PC-9 (cell line): ENCODE results near the gene RTL1. TPM values are rescaled to one million over a fixed set of nuclear protein-coding genes. Genes with fewer than 3 reads are reported as not detected.

ENCODE experiments used
- BruUV-seq: library from RNA; stranded (reverse); fragments of 400-500 nt; replicated peaks from 2 replicates; lab custom pipeline; 2021; lab: Mats Ljungman, UMichigan
- CTCF ChIA-PET: fragments of 300-600 bp; sonication (Branson Sonifier 250); formaldehyde crosslinking; loops from one replicate; lab custom pipeline; 2022; ENCODE audit warnings: antibody characterized with exemption; lab: Charles Lee
- POLR2A ChIA-PET: fragments of 300-600 bp; sonication (Branson Sonifier 250); formaldehyde crosslinking; loops from one replicate; lab custom pipeline; 2022; ENCODE audit warnings: antibody characterized with exemption; ENCODE audit not compliant: unreplicated experiment; lab: Charles Lee
- DNase-seq, 2 experiments: peaks; one replicate each; pipeline versions ENCODE4 v3.0.0 to v3.0.0-alpha.2; 2015 to 2022; ENCODE audit warnings: mixed read lengths in 1 of 2
- H2AFZ ChIP-seq: fragments of 200-600 bp; sonication (generic); 2 replicates; pipeline ENCODE4 v1.8.1; 2017; ENCODE audit warnings: antibody characterized with exemption
- H3F3A ChIP-seq: fragments of 200-600 bp; sonication (generic); 2 replicates; pipeline ENCODE4 v1.8.1; 2017; ENCODE audit warnings: antibody characterized with exemption, mild to moderate bottlenecking, low read depth; ENCODE audit not compliant: insufficient read depth
- H3K27ac ChIP-seq: fragments of 200-600 bp; sonication (generic); 2 replicates; pipeline ENCODE4 v1.6.1; 2016; ENCODE audit warnings: mixed run types
- H3K27me3 ChIP-seq: fragments of 200-600 bp; sonication (generic); 2 replicates; pipeline ENCODE4 v1.6.1; 2016; ENCODE audit warnings: low read depth, mixed run types; ENCODE audit not compliant: insufficient read depth
- H3K36me3 ChIP-seq: fragments of 200-600 bp; sonication (generic); 2 replicates; pipeline ENCODE4 v1.6.1; 2016; ENCODE audit warnings: low read depth, mixed run types
- H3K4me1 ChIP-seq: fragments of 200-600 bp; sonication (generic); replicated peaks from 2 replicates; pipeline ENCODE4 v1.6.1; 2016; ENCODE audit warnings: mixed run types; ENCODE audit not compliant: insufficient read depth
- H3K4me2 ChIP-seq: fragments of 200-600 bp; sonication (generic); 2 replicates; pipeline ENCODE4 v1.6.1; 2017; ENCODE audit warnings: mixed run types
- H3K4me3 ChIP-seq: fragments of 200-600 bp; sonication (generic); 2 replicates; pipeline ENCODE4 v1.6.1; 2016; ENCODE audit warnings: mixed run types
- H3K79me2 ChIP-seq: fragments of 200-600 bp; sonication (generic); 2 replicates; pipeline ENCODE4 v1.6.1; 2017; ENCODE audit warnings: low read depth, mixed run types
- H3K9me2 ChIP-seq: fragments of 200-600 bp; sonication (generic); 2 replicates; pipeline ENCODE4 v1.8.1; 2017; ENCODE audit warnings: mild to moderate bottlenecking; ENCODE audit not compliant: insufficient read depth
- H3K9me3 ChIP-seq: fragments of 200-600 bp; sonication (generic); 2 replicates; pipeline ENCODE4 v1.8.1; 2016; ENCODE audit warnings: low read depth; ENCODE audit not compliant: insufficient read depth
- H4K20me1 ChIP-seq: fragments of 200-600 bp; sonication (generic); 2 replicates; pipeline ENCODE4 v1.8.1; 2017; ENCODE audit not compliant: insufficient read depth
- EZH2 ChIP-seq: fragments of 200-600 bp; sonication (generic); IDR thresholded peaks from 2 replicates; pipeline ENCODE4 v1.8.0; 2017; ENCODE audit warnings: antibody characterized with exemption, low read depth
- intact Hi-C: fragments of 100-400 bp; cut with micrococcal nuclease; formaldehyde crosslinking; loops from one replicate; pipeline ENCODE4 v1.10.0; 2022; ENCODE audit not compliant: unreplicated experiment
- total RNA-seq: library from RNA; stranded (reverse); gene quantifications from 2 replicates; pipeline ENCODE4 v1.2.3, GENCODE V29; 2021
- TF ChIP-seq, protein P1 (sequence below): fragments of 200-600 bp; sonication (generic); conservative IDR thresholded peaks from 2 replicates; pipeline ENCODE4 v1.6.1; 2017; ENCODE audit warnings: mixed run types, antibody characterized with exemption, mild to moderate bottlenecking, moderate library complexity

Gene RTL1
- total RNA-seq, 1 experiment from 2014 or later: not detected

DNA sequence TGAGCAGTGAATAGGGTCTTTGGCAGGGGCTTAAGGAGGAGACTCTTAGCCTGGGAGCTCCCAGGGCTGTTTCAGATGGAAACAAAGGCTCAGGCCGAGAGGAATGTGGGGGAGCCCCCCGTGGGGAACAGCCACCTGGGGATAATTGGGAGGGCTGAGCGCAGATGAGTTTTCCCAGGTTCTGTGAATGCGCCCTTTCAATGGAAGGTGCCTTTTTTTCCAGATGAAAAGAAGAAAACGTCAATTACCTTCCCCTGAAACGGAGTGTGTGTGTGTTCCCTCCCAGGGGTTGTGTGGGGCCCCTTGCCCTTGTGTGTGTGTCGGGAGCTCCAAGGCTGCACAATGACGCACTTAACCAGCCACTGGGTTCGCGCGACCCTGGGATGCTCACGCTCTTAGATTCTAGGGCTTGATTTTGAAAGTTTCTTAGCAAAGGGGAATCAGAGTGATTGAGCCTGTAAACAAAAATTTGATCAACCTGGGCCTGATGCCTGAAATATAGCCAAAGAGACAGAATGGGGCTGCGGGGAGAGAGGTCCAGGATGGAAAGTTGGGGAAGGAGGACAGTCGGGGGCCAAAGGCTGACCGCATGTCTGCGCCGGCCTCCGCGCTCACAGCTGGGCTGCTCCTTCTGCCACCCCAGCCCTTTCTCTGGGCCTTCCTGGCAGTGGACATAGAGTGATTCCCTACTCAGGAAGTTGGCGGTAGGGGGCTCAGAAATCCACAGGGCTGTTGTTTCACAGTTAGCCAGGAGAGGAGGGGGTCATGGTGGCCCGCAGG, 63.0 kb downstream of the RTL1 start:
- Histone ChIP-seq H3K9me3 (no peaks in the 10 kb centered on the region), H3K79me2 (no peaks in the 10 kb centered on the region), H3F3A (no peaks in the 10 kb centered on the region), H3K4me3 (no peak overlapping the region), H3K4me2 (no peak overlapping the region), H3K9me2 (no peaks in the 10 kb centered on the region), H3K36me3 (no peaks in the 10 kb centered on the region), H4K20me1 (no peaks in the 10 kb centered on the region), H2AFZ (no peak overlapping the region), H3K27me3 (peaks cover 77% of the 10 kb centered on the region), H3K27ac (no peak overlapping the region), H3K4me1 (no peaks in the 10 kb centered on the region)
- DNase-seq: no peak
- POLR2A ChIA-PET: no interaction called here
- BruUV-seq: no TSS peak
- intact Hi-C loops: no loop called here
- TF ChIP-seq, protein P1, sequence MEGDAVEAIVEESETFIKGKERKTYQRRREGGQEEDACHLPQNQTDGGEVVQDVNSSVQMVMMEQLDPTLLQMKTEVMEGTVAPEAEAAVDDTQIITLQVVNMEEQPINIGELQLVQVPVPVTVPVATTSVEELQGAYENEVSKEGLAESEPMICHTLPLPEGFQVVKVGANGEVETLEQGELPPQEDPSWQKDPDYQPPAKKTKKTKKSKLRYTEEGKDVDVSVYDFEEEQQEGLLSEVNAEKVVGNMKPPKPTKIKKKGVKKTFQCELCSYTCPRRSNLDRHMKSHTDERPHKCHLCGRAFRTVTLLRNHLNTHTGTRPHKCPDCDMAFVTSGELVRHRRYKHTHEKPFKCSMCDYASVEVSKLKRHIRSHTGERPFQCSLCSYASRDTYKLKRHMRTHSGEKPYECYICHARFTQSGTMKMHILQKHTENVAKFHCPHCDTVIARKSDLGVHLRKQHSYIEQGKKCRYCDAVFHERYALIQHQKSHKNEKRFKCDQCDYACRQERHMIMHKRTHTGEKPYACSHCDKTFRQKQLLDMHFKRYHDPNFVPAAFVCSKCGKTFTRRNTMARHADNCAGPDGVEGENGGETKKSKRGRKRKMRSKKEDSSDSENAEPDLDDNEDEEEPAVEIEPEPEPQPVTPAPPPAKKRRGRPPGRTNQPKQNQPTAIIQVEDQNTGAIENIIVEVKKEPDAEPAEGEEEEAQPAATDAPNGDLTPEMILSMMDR: no peak
- no peak for TF ChIP-seq EZH2
- CTCF ChIA-PET: no interaction called here

DNA sequence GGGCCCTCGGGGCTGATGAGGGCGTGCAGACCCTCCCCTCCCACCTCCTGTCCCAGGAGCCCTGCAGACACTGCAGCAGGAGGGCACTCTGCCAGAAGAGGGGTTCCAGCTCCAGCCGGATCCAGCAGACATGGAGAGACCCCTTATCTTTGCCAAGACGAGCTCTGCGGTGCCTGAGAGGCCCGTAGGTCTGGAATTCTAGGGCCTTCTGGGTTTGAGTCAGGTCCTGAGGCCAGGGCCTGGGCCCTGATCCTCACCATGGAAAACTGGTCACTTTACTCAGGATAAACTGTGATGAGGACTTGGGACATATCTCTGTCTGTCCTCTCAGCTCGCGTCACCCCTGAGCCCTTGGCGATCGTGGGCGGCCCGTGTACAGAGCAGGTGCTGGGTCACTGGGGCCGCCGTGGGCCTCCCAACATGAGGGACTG, 63.8 kb downstream of the RTL1 start:
- Histone ChIP-seq H3K27me3 (peaks cover 77% of the 10 kb centered on the region), H3K9me3 (no peaks in the 10 kb centered on the region), H3K4me2 (no peak overlapping the region), H3K4me3 (no peak overlapping the region), H3K79me2 (no peaks in the 10 kb centered on the region), H3K27ac (no peak overlapping the region), H3K9me2 (no peaks in the 10 kb centered on the region), H3F3A (no peaks in the 10 kb centered on the region), H3K4me1 (no peaks in the 10 kb centered on the region), H2AFZ (no peak overlapping the region), H4K20me1 (no peaks in the 10 kb centered on the region), H3K36me3 (no peaks in the 10 kb centered on the region)
- ChIA-PET POLR2A (no interaction called here), CTCF (no interaction called here)
- BruUV-seq: no TSS peak
- no peak for TF ChIP-seq EZH2
- TF ChIP-seq, protein P1: no peak
- no peak for DNase-seq
- intact Hi-C loops: no loop called here

DNA sequence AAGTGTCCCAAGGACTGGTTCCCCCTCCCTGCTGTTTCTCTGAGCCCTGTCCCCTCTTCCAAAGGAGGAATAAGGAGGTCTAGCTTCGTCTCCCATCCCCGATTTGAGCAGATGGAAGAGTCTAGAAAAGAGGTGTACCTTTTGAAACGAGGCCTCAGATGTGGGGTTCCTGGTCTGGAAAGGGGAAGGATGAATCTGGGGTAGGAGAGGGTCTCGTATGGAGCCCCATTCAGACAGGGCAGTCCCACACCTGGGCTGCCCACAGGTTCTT, 64.3 kb downstream of the RTL1 start:
- no peaks in the 10 kb centered on the region for H3K36me3 ChIP-seq
- no peaks in the 10 kb centered on the region for H3K9me2 ChIP-seq
- H3K4me1 ChIP-seq: no peaks in the 10 kb centered on the region
- H3K79me2 ChIP-seq: no peaks in the 10 kb centered on the region
- H3K4me2 ChIP-seq: no peak overlapping the region
- H3K27me3 ChIP-seq: peaks cover 77% of the 10 kb centered on the region
- ChIA-PET POLR2A (no interaction called here), CTCF (no interaction called here)
- H3K9me3 ChIP-seq: no peaks in the 10 kb centered on the region
- TF ChIP-seq, protein P1: no peak
- TF ChIP-seq EZH2: no peak
- H3K27ac ChIP-seq: no peak overlapping the region
- DNase-seq: no peak
- intact Hi-C loops: no loop called here
- no peaks in the 10 kb centered on the region for H4K20me1 ChIP-seq
- BruUV-seq: no TSS peak
- no peak overlapping the region for H2AFZ ChIP-seq
- H3K4me3 ChIP-seq: no peak overlapping the region
- no peaks in the 10 kb centered on the region for H3F3A ChIP-seq
